ENCODE results near the gene SLC22A8.
"Not testable (repeated sequence)": the region's sequence is repeated elsewhere in the genome, so short reads cannot be mapped to it uniquely, and the experiment has no call there.

Gene SLC22A8, protein sequence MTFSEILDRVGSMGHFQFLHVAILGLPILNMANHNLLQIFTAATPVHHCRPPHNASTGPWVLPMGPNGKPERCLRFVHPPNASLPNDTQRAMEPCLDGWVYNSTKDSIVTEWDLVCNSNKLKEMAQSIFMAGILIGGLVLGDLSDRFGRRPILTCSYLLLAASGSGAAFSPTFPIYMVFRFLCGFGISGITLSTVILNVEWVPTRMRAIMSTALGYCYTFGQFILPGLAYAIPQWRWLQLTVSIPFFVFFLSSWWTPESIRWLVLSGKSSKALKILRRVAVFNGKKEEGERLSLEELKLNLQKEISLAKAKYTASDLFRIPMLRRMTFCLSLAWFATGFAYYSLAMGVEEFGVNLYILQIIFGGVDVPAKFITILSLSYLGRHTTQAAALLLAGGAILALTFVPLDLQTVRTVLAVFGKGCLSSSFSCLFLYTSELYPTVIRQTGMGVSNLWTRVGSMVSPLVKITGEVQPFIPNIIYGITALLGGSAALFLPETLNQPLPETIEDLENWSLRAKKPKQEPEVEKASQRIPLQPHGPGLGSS

DNA sequence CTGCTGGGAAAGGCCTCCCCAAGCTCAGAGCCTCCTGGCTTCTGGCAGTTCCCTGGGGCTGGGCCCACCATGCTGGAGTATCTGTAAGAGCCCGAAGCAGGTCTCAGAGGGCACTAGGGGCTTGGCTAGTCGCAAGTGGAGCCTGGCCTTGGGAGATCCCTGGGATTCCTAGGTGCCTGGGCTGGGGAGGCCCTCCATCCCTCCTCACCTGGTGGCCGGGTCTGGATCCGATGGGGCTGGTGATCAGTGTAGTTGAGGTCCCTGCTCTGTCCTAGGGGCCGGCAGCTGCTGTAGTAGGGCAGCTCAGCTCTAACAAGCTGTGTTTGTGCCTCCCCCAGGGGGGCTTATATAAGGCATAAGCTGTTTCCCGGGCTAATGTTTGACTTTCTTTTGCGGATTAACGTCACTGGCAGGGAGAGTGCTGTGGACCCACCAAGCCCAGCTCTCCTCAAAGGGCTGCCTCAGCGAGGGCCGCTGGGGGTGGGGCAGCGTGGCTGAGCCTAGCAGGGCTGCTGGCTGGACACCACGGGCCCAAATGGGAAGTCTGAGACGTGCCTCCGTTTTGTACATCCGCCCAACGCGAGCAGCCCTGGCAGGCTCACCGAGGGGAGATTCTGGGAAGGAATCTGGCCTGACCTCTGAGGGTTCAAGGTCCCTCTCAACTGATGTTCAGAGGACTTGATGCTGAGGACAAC lies at the start of gene SLC22A8:
SLC22A8 (minus strand) TSS at position 321 of the 695 bp plus-strand sequence. CDS start 883 bp downstream, outside the sequence.
- DNase-seq = no peak

DNA sequence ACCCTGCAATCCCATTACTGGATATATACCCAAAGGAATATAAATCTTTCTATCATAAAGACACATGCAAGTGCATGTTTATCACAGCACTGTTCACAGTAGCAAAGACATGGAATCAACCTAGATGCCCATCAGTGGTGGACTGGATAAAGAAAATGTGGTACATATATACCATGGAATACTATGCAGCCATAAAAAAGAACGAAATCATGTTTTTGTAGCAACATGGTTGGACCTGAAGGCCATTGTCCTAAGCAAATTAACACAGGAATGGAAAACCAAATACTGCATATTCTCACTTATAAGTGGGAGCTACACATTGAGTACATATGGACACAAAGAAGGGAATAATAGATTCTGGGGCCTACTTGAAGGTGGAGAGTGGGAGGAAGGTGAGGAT lies 30.6 kb upstream of the SLC22A8 start:
- DNase-seq = not testable (repeated sequence)

DNA sequence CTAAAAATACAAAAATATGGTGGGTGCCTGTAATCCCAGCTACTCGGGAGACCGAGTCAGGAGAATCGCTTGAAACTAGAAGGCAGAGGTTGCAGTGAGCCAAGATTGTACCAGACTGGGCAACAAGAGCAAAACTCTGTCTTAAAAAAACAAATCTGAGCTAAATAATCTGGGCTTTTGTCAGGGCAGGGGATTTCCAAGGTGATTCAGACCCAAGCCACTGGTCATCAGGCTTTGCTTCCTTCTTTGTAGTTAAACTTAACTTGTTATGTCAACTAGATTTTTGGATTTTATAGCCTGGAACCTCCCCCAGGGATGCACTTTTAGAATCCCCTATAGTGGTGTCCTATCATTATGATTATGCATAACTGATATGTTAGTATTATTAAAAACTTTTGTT lies 27.0 kb upstream of the SLC22A8 start:
- no peak for DNase-seq

DNA sequence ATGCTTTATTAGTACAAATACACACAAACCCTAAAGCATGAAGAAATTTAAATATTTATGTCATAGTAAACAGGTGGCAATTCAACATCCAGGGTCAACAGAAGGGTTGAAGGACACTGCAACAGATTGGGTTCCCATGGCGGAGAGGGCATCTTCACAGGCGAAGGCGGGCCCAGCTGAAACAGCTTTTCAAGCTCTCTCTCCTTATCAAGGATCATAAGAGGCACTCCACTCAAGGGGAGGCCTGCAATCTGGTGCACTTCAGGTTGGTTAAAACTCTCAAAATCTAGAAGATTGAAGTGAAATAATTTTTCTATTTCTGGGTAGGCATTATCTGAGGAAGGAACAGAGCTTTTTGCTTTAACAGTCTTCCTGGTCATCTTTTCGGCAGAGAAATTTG lies 16.8 kb upstream of the SLC22A8 start:
- no peak for DNase-seq

DNA sequence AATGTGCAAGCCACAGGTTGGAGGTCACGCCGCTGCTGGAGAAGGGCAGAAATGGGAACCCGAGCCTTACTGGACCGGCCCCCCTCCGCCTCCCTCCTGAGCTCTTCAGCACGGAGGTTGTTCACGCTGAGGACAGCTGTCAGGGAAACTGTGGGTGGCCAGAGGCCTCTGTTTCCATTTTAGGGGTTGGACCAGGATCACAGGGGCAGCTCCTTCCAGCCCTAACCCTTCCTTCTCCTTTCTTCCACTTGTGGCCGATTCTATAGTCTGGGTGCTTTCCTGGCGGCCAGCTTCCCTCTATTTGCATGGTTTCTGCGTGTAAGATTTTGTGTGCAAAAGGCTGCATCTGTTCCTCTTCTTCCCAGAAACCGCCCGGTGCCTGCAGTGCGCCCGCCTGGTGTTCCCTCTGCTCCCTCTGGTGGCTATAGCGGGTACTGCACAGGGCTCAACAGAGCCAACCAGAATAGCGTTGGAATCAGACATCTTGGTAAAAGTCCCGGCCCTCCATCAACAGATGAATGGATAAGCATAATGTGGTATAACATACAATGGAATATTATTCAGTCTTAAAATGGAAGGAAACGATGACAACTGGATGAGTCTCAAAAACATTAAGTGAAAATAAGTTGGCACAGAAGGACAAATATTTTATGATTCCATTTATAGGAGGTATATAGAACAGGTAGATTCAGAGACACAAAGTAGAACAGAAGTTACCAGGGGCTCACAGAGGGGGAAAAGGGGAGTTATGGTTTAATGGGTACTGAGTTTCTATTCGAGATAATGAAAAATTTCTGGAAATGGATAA lies 8.4 kb upstream of the SLC22A8 start:
- DNase-seq = peak; percentile 57

DNA sequence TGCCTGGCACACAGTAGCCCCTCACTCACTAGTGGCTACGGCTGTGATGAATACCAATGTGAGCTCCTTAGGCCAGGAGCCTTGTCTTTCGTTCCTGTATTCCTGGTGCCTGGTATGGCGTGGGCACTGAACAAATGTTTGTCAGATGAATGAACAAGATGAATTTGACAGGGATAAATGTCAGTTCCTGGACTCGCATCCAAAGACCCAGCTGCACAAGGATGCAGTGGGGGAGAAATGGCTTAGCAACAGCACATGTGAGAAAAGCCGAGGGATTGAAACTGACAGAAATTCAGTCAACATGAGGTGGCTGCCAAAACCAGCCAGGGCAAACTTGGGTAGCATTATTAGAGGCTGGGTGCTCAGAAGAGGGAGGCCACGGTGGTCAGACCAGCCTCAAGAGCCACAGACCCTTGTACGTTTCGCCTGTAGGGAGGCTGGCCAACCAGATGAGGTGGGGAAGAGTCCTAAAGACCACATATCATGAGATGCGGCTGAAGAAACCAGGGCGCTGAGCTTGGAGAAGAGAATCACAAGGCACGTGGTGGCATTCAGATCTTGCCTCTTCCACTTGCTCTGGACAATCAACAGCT lies 7.7 kb upstream of the SLC22A8 start:
- DNase-seq = no peak

DNA sequence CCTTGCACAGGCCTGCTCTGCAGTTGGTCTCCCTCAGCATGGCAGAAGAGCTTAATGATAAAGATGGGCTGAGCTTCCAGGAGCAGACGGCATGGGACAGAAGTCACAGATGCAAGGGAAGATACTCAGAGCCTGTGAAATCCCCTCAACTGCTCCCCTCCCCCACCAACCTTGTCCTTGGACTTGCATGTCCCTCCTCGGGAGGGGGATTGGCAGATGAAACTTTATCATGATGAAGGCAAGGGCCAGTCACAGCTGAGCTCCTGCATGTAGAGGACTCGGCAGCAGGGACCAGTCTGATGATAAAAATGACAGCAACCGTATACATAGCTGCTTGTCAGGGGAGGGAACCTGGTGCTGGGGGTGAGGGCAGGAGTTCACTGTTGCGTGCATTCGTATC lies 6.8 kb upstream of the SLC22A8 start:
- DNase-seq = no peak

DNA sequence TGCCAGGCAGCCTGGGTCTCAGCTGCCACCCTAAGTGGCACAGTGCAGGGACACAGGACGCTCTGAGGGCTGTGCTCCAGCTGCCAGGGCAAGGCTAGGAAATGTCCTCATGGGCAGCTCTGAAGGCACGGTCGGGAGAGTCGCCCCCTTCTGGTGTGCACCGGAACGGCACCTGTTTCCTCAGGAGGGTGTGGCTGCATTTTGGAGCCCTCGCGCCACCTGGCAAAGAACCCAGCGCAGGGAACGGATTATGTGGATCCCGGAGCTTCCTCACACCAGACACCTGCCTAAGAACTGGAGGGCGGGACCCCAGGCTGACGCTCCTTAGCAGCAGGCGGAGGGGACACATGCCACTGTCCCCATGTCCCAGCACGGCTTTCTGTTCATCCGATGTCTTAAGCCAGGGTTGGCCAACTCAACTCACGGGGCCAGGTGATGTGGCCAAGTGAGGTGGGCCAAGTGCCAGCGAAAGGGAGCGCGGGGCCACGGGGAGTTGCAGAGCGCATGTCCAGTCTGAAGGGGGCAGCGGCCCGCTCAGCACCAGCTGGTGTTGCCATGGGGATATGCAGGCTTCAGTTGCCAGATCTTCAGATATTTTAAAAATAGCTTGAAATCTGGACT lies 5.1 kb upstream of the SLC22A8 start:
- DNase-seq = peak; percentile 29

DNA sequence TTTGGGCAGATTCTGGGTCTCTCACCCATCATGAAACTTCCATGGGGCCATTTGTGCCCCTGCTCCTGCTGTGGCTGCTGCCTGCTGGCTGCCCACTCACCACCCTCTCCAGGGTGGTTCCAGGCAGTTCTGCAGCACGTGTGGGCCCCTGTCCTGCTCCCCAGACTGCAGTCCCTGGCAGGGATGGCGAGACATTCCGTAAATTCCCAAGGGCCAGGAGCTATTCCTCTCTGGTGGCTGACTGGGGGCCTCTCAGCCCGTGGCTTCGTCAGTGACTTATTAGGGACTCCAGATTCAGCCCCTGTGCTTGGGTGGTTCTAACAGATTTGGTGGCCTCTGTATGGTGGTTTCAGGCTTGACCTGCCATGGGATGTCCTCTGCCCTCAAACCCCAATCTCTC lies 3.9 kb upstream of the SLC22A8 start:
- DNase-seq = no peak

DNA sequence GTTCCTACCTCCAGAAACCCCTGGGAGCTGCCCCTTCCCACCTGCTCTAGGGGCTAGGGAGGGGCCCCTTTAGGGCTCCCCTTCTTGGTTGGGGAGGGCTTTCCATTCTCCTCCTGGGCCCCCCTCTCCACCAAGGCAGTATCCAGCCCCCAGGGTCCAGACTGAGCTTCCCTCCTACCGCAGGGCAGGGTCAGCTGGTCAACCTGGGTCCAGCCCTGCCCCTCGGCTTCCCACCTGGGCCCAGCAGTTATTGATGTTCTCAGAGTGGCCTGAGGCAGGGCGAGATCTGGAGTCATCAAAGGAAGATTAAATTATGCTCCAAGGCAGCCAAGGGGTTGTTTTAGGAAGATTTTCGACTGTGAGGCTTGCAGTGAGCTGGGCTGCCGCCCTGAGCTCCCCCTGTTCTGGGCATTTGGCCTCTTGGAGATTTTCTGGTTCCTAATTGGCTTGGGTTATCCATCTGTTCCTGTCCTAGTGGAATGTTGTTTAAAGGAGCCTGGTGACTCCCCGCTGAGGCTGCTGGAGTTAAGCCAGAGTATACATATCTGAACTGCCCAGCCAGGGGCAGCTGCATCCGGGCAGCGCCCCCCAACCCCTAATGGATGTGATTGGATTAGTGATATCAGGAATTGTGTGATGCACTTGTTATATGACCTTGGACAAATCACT lies 1.8 kb upstream of the SLC22A8 start:
- no peak for DNase-seq

DNA sequence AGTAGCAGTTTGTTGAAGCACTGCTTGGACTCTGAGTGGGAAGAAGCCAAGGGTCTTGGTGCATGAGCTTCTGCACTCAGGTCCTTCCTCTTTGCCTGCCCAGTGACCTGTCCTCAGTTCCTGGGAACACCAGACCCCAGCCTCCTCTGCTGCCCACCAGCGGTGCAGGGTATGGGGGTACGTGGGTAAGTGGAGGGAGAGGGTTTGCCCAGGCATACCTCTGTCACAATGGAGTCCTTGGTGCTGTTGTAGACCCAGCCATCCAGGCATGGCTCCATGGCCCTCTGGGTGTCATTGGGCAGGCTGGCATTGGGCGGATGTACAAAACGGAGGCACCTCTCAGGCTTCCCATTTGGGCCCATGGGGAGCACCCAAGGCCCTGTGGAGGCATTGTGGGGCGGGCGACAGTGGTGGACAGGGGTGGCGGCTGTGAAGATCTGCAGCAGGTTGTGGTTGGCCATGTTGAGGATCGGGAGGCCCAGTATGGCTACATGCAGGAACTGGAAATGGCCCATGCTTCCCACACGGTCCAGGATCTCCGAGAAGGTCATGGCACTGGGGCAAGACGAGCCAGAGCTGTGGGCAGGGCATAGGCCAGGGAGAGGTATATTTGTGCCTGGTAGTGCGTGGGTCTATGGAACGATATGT lies 1.1 kb downstream of the SLC22A8 start:
- DNase-seq = no peak

DNA sequence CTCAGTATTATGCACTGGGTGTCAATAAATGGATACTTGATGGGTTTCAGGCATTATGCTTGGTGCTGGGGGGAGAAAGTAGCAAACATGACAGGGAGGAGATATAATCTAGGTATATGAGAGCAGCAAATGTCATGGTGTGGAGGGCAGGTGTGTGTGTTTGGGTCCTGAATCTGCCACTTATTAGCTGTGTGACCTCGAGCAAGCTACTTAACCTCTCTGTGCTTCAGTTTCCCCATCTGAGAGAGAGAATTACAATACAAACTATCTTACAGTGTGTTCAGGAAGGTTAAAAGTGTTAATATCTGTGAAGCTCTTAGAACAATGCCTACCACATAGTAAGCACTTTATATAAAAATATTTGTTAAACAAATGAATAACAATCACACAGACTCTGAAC lies 2.8 kb downstream of the SLC22A8 start:
- no peak for DNase-seq

DNA sequence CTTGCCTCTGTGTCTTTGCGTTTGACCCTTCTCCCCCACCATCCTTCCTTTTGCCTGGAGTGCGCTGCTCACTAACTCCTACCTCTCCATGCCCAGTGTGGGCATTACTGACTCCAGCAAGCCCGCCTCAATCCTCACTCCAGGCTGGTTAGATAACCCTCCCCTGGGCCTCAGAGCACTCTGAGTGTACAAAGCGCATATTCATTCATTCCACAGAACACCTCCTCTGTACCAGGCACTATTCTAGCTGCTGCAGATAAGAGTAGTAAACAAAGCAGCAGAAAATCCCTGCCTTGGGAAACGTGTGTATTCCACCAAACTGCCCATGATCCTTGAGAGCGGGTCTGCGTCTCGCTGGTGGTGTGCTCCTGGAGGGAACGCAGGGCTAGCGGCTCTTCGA lies 3.2 kb downstream of the SLC22A8 start:
- DNase-seq = no peak

DNA sequence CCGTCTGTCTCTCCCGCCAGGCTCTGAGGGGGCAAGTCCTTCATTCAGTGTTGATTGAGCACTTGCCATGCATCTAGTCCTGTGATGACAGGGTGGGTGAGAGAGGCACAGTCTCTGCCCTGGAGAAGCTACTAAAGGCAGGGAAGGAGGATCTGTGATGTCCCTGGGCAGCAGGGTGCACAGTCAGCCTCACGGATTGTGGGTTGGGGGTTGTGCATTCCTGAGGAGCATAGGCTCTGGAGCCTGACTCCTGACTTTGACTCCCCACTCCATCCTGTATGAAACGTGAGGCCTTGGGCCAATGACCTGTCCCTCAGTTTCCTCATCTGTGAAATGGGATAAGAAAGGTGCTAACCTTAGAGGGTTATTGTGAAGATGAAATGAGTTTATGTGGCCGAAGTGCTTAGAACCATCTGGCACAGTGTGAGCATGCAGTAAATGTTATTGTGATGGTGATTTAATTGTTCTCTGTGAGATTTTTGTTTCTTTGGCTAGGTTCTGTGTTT lies 4.7 kb downstream of the SLC22A8 start:
- no peak for DNase-seq

DNA sequence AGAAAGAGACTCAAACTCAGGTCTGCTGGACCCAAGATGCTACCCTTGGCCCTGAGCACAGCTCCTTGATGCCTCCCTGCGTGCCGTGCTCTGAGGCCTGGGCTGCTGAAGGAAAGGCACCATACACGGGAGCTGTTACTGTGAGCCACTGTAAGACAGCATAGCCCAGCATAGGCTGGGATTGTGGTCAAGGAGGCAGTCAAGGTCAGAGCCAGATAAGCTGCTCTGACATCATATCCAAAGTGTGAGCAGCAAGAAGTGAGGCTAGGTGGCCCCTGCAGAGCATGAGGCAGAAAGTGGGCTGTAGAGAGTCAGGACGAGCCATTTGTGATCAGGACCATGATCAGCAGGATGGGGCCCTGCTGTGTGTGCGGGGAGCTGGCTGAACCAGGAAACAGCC lies 7.7 kb downstream of the SLC22A8 start:
- DNase-seq = no peak

DNA sequence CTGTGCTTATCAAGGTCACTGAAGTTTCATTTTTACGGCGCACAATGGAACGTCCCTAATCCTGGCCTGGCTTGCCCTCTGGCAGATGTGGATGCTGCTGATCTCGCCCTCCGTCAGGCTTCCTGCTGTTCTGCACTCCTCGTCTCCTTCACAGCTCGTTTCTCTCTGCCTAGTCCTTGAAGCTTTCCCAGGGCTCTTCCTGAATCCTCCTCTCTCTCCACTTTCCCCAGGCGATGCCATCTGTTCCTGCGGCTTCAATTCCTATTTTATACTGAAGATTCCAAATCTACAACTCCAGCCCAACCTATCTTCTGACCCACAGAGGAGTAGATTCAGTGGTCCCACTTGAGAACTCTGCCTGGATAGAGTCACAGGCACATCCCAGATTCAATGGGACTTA lies 14.2 kb downstream of the SLC22A8 start:
- DNase-seq = no peak

DNA sequence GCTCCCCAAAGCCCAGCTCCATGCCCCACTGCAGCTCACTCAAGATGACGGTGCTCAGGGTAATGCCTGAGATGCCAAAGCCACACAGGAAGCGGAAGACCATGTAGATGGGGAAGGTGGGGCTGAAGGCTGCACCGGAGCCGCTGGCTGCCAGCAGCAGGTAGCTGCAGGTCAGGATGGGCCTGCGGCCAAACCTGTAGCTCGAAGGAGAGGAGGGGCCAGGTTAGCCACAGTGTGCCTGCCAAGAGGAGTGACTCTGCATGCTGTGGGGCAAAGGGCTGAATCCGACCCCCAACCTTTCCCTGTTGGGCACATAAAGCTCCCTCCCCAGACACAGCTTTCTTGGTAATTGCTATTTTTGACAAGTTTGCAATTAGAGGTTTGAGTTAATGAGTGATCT lies 16.0 kb downstream of the SLC22A8 start:
- no peak for DNase-seq

DNA sequence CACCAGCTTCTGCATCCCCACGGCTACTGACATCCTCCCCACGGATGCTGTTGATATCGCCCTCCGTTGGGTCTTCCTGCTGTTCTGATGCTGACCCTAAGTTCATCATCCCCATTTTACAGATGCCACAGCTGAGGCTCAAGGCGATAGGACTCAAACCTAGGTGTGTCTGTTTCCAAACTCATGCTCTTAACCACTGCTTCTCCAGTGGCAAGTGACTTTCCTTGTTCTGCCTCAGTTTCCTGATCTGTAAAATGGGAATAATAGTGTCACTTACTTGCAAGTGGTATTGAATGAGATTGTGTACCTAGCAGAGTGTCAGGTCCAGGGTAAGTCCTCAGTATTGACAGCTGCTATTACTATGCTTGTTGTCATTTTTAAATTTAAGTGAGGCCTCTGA lies 16.5 kb downstream of the SLC22A8 start:
- no peak for DNase-seq

DNA sequence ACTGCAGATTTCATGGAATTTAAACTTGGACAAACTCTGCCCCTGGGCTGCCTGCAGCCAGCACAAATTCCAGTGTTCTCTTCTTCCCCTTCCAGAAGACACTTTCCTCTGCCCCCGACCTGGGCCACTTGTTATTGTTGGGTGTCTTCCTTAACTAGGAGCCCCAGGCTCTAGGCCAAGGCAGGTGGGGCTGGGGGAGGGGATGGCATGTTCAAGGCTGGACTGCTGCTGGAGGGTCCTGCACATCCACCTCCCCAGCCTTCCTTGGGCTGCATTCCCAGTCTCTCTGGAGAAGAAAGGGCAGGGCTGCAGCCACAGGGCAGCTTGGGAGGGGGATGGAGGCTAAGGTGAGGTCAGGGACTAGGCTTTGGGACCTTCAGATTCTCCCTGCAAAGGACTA lies 19.4 kb downstream of the SLC22A8 start:
- no peak for DNase-seq

DNA sequence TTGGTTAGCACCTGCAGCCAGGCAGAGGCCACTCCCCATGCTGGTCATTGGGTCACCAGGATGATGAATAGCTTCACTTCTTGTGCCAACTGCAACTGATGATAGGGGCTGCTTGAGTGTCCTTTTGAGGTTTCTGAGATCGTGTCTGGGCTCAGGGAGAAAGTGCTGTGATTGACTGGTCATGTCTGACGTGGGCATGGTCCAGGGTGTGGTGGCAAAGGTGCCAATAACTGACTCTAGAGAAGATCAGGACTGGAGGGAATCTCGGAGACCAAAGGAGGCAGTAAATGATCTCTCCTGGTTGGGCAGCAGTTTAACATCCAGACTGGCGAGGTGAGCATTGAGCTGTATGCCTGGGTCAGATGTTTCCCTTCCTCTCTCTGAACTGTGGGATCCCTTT lies 20.9 kb downstream of the SLC22A8 start:
- DNase-seq = no peak

DNA sequence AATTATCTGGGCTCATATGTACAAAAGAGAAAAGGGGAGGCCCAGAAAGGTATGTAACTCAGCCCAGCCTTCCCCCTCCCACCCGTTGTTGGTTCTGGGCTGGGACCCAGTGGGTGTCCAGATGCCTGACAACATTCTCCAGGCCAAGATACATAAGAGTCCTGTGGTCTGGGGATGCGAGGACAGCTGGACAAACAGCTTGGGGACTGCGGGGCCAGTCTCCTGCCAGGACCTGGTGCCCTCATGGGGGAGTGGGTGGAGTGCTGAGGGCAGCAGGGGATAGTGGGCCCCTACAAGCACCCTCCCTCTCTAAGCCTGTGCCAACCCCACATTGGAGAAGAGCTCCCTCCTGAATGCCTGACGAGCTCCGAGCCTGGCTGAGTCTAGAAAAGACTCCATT lies 27.4 kb downstream of the SLC22A8 start:
- no peak for DNase-seq
